Liver (tissue), 9 donors: Measurements from ENCODE around the gene CARMIL3. TPM values are rescaled to one million over a fixed set of nuclear protein-coding genes. Genes with fewer than 3 reads are reported as not detected.

ENCODE experiments used
- DNase-seq: peaks from one replicate; pipeline ENCODE4 v3.0.0-alpha.2; 2017; ENCODE audit warnings: low spot score
- H3K27ac ChIP-seq, 2 donors: one replicate each; pipeline ENCODE4 v1.7.0; 2013; ENCODE audit warnings: inconsistent platforms in 2 of 2, low read length in 2 of 2, control low read depth in 1 of 2, low read depth in 1 of 2, mild to moderate bottlenecking in 1 of 2
- H3K27me3 ChIP-seq, 4 donors: one replicate each; pipeline versions ENCODE4 v1.6.1 to v1.7.0; 2013; ENCODE audit warnings: low read length in 3 of 4, inconsistent platforms in 1 of 4, mild to moderate bottlenecking in 1 of 4, moderate library complexity in 1 of 4; ENCODE audit not compliant: control insufficient read depth in 4 of 4, insufficient read depth in 4 of 4
- H3K36me3 ChIP-seq, 4 donors: one replicate each; pipeline versions ENCODE4 v1.6.1 to v1.7.0; 2013; ENCODE audit warnings: low read length in 3 of 4, mild to moderate bottlenecking in 3 of 4, low read depth in 1 of 4, moderate library complexity in 1 of 4; ENCODE audit not compliant: control insufficient read depth in 4 of 4, insufficient read depth in 3 of 4
- H3K4me1 ChIP-seq, 4 donors: one replicate each; pipeline versions ENCODE4 v1.6.1 to v1.7.0; 2013; ENCODE audit warnings: low read length in 3 of 4, mild to moderate bottlenecking in 3 of 4, moderate library complexity in 1 of 4; ENCODE audit not compliant: control insufficient read depth in 4 of 4, insufficient read depth in 4 of 4
- H3K4me3 ChIP-seq, 3 donors: one replicate each; pipeline versions ENCODE4 v1.6.1 to v1.7.0; 2013; ENCODE audit warnings: low read length in 3 of 3, control low read depth in 1 of 3, low read depth in 1 of 3, mild to moderate bottlenecking in 1 of 3
- H3K9ac ChIP-seq, 2 donors: one replicate each; pipeline ENCODE4 v1.7.0; 2013; ENCODE audit warnings: low read length in 2 of 2, mild to moderate bottlenecking in 2 of 2, moderate library complexity in 2 of 2, control low read depth in 1 of 2, low read depth in 1 of 2
- H3K9me3 ChIP-seq, 4 donors: one replicate each; pipeline versions ENCODE4 v1.6.1 to v1.7.0; 2013; ENCODE audit warnings: low read length in 3 of 4; ENCODE audit not compliant: control insufficient read depth in 4 of 4
- FOXA1 ChIP-seq: IDR thresholded peaks from 2 replicates; pipeline ENCODE4 v1.6.1; 2016; ENCODE audit warnings: antibody characterized with exemption
- FOXA2 ChIP-seq: IDR thresholded peaks from 2 replicates; pipeline ENCODE4 v1.6.1; 2016; ENCODE audit warnings: antibody characterized with exemption
- GABPA ChIP-seq, 2 donors: IDR thresholded peaks in 1 of 2; conservative IDR thresholded peaks in 1 of 2; 2 replicates each; pipeline ENCODE4 v1.6.1; 2016; ENCODE audit warnings: antibody characterized with exemption in 2 of 2, mild to moderate bottlenecking in 1 of 2, moderate library complexity in 1 of 2
- HNF4A ChIP-seq, 2 donors: conservative IDR thresholded peaks; 2 replicates each; pipeline ENCODE4 v1.6.1; 2016; ENCODE audit warnings: antibody characterized with exemption in 2 of 2, mild to moderate bottlenecking in 2 of 2
- JUND ChIP-seq, 2 donors: IDR thresholded peaks; 2 replicates each; pipeline ENCODE4 v1.6.1; 2016; ENCODE audit warnings: antibody characterized with exemption in 2 of 2
- NR2F2 ChIP-seq: IDR thresholded peaks from 2 replicates; pipeline ENCODE4 v1.6.1; 2016; ENCODE audit warnings: antibody characterized with exemption
- RAD21 ChIP-seq, 2 donors: IDR thresholded peaks; 2 replicates each; pipeline ENCODE4 v1.6.1; 2016; ENCODE audit warnings: antibody characterized with exemption in 2 of 2, mild to moderate bottlenecking in 2 of 2
- RXRA ChIP-seq, 2 donors: IDR thresholded peaks; 2 replicates each; pipeline ENCODE4 v1.6.1; 2017 to 2018; ENCODE audit warnings: antibody characterized with exemption in 2 of 2, mild to moderate bottlenecking in 1 of 2
- SP1 ChIP-seq: IDR thresholded peaks from 2 replicates; pipeline ENCODE4 v1.6.1; 2018; ENCODE audit warnings: antibody characterized with exemption, mild to moderate bottlenecking
- TAF1 ChIP-seq: conservative IDR thresholded peaks from 2 replicates; pipeline ENCODE4 v1.6.1; 2016; ENCODE audit warnings: antibody characterized with exemption, mild to moderate bottlenecking
- YY1 ChIP-seq: IDR thresholded peaks from 2 replicates; pipeline ENCODE4 v1.6.1; 2016; ENCODE audit warnings: antibody characterized with exemption, mild to moderate bottlenecking
- WGBS: extraction: QIAGEN DNeasy Blood & Tissue Kit; methylation state at CpG from one replicate; pipeline ENCODE4 v1.1.7; 2013; 5-methylcytosine and 5-hydroxymethylcytosine counted together
- polyA plus RNA-seq, 2 donors: library from polyadenylated mRNA; stranded (reverse) in 1 of 2; unstranded in 1 of 2; fragments of 200-250 nt in 1 of 2; fragments of >200 nt in 1 of 2; fragmentation: Nextera tagmentation in 1 of 2; extraction: Ambion mirVana in 1 of 2; gene quantifications; one replicate each; pipeline versions ENCODE4 v1.2.1 to v1.2.3, GENCODE V29; 2013 to 2015
- total RNA-seq, 2 donors: library from RNA; depleted of rRNA; stranded (reverse); fragments of >200 nt; gene quantifications; one replicate each; pipeline ENCODE4 v1.2.3, GENCODE V29; 2014
- TF ChIP-seq, protein P1 (sequence below): IDR thresholded peaks from 2 replicates; pipeline ENCODE4 v1.6.1; 2016; ENCODE audit warnings: antibody characterized with exemption
- TF ChIP-seq, protein P2 (sequence below): IDR thresholded peaks from 2 replicates; pipeline ENCODE4 v1.6.1; 2016; ENCODE audit warnings: antibody characterized with exemption
- TF ChIP-seq, protein P3 (sequence below): fragments of 150-350 bp; IDR thresholded peaks from 2 replicates; pipeline ENCODE4 v1.5.1; 2017; ENCODE audit warnings: improper control_type of control experiment, low read depth, low read length; ENCODE audit not compliant: missing input control
- TF ChIP-seq, protein P4 (sequence below): IDR thresholded peaks from 2 replicates; pipeline ENCODE4 v1.6.1; 2016; ENCODE audit warnings: antibody characterized with exemption
- donor health status: healthy.
- donor health status: healthy.
- donor health status: healthy.
- donor health status: healthy.
- donor health status: healthy.

CARMIL3 gene
- total and polyA plus RNA-seq, 4 donors, result 0.05 to 0.17 (median 0.17) TPM

DNA sequence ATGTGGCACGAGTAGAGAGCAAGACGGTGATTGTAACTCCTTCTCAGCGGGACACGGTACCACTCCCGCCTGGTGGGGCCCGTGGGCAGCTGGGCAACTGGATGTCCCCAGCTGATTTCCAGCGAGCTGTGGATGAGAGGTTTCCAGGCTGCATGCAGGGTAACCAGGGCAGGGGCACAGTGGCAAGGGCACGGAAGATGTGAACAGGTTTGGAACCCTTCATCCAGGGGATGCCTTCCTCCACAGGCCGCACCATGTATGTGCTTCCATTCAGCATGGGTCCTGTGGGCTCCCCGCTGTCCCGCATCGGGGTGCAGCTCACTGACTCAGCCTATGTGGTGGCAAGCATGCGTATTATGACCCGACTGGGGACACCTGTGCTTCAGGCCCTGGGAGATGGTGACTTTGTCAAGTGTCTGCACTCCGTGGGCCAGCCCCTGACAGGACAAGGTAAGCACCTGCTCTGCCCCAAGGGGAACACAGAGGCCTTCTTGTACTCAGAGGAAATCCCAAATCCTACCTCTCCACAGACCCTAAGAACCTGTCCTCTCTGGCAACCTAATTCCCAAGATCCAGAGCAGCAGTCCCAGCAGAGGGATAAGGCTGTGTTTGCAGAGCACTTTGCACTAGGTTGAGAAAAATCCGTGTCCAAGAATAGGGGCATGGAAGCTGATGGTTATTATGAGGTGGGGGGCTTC lies 46.6 kb downstream of the CARMIL3 start (continued):
- TF ChIP-seq GABPA (IDR thresholded peaks at IDR 0.05 in 1 of 2, conservative IDR thresholded peaks at IDR 0.05 in 1 of 2) (no peak), HNF4A (conservative IDR thresholded peaks at IDR 0.05) (no peak)
- TF ChIP-seq, protein P1, sequence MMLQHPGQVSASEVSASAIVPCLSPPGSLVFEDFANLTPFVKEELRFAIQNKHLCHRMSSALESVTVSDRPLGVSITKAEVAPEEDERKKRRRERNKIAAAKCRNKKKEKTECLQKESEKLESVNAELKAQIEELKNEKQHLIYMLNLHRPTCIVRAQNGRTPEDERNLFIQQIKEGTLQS, result no peak

DNA sequence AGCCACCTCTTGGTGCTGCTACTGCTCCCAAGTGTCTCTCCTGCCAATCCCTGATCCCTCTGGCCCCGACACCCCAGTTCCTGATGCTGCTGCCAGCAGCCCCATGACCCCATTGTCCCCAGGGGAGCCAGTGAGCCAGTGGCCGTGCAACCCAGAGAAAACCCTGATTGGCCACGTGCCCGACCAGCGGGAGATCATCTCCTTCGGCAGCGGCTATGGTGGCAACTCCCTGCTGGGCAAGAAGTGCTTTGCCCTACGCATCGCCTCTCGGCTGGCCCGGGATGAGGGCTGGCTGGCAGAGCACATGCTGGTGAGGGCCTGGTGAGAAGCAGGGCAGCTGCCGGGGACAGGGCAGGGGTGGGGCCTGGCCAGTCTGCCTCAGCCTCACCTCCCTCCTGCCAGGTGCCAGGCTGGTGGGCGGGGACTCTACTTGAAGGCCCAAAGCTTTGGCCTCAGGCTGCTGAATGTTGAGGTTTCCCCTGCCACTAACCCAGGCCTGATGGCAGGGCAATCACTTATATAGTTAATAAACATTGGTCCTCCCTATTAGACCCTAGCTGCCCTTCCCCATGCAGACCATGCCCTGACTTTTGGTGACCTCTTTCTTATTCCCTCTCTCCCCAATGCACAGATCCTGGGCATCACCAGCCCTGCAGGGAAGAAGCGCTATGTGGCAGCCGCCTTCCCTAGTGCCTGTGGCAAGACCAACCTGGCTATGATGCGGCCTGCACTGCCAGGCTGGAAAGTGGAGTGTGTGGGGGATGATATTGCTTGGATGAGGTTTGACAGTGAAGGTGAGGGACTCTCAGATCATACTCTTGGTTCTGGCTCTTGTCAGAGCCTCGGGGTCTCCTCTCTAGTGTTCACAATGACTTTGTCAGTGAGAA lies 47.4 kb downstream of the CARMIL3 start:
- TF ChIP-seq, protein P2, sequence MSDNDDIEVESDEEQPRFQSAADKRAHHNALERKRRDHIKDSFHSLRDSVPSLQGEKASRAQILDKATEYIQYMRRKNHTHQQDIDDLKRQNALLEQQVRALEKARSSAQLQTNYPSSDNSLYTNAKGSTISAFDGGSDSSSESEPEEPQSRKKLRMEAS, result no peak
- TF ChIP-seq RXRA (IDR thresholded peaks at IDR 0.05), result no peak
- no peak for TF ChIP-seq SP1
- TF ChIP-seq RAD21 (IDR thresholded peaks at IDR 0.05), result no peak
- TF ChIP-seq FOXA2, result no peak
- TF ChIP-seq, protein P3, sequence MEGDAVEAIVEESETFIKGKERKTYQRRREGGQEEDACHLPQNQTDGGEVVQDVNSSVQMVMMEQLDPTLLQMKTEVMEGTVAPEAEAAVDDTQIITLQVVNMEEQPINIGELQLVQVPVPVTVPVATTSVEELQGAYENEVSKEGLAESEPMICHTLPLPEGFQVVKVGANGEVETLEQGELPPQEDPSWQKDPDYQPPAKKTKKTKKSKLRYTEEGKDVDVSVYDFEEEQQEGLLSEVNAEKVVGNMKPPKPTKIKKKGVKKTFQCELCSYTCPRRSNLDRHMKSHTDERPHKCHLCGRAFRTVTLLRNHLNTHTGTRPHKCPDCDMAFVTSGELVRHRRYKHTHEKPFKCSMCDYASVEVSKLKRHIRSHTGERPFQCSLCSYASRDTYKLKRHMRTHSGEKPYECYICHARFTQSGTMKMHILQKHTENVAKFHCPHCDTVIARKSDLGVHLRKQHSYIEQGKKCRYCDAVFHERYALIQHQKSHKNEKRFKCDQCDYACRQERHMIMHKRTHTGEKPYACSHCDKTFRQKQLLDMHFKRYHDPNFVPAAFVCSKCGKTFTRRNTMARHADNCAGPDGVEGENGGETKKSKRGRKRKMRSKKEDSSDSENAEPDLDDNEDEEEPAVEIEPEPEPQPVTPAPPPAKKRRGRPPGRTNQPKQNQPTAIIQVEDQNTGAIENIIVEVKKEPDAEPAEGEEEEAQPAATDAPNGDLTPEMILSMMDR, result no peak
- TF ChIP-seq NR2F2, result no peak
- TF ChIP-seq YY1, result no peak
- TF ChIP-seq FOXA1, result no peak
- H3K4me3 ChIP-seq, result no peak overlapping the region
- H3K9ac ChIP-seq, result no peak overlapping the region
- no peak overlapping the region for H3K27ac ChIP-seq
- 61% methylated on average over 17 of the region's 17 CpGs for WGBS
- peaks cover 13 to 36% (median 24%) of the 10 kb centered on the region in 4 donors for H3K36me3 ChIP-seq
- no peak for DNase-seq
- no peaks in the 10 kb centered on the region for H3K9me3 ChIP-seq
- peaks cover 6 to 80% (median 58%) of the 10 kb centered on the region in 4 donors for H3K4me1 ChIP-seq
- H3K27me3 ChIP-seq, result no peaks in the 10 kb centered on the region

DNA sequence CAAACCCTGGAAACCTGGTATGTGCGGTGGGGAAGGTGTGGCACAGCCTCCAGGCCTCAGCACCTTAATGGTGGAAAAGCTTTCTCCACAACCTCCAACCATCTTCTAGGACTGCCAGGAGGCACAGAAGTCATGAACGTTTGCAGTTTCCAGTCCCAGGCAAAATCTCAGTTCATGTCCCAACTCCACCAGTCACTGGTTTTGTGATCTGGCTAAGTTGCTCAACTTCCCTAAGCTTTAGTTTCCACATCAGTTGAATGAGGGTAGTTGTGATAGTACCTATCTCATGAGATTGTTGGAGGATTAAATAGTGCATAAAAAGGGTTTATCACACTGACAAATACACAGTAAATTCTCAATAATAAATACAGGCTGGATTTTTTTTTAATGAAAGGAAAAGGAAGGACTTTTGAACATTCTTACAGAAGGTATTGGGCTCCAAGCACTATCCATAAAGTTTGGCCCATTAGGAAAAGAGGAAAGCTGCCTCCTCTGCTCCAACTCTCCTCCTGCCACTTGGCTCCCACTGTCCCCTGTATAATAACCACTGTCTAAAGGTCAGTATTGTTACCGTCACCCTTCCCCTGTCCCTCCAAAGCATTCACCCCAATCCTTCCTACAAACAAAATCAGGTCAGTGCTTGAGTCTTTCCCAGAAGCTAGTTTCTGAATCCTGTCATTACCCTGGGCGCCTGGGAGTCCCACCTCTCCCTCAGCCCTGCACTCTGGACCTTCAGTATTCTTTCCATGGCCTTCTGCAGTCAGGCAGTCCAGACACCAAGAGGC lies 48.6 kb downstream of the CARMIL3 start:
- H3K9me3 ChIP-seq, result no peaks in the 10 kb centered on the region
- no peak overlapping the region for H3K9ac ChIP-seq
- no peak overlapping the region for H3K4me3 ChIP-seq
- WGBS, result 61% methylated on average over 4 of the region's 4 CpGs
- peaks cover 13 to 38% (median 25%) of the 10 kb centered on the region in 4 donors for H3K36me3 ChIP-seq
- TF ChIP-seq GABPA (IDR thresholded peaks at IDR 0.05 in 1 of 2, conservative IDR thresholded peaks at IDR 0.05 in 1 of 2), result no peak
- no peak for TF ChIP-seq TAF1
- TF ChIP-seq FOXA2, result no peak
- TF ChIP-seq, protein P3, result no peak
- TF ChIP-seq SP1, result no peak
- no peak for TF ChIP-seq FOXA1
- no peak for TF ChIP-seq JUND (IDR thresholded peaks at IDR 0.05)
- no peak for TF ChIP-seq HNF4A (conservative IDR thresholded peaks at IDR 0.05)
- no peak for TF ChIP-seq NR2F2
- TF ChIP-seq, protein P1, result no peak
- TF ChIP-seq, protein P4, sequence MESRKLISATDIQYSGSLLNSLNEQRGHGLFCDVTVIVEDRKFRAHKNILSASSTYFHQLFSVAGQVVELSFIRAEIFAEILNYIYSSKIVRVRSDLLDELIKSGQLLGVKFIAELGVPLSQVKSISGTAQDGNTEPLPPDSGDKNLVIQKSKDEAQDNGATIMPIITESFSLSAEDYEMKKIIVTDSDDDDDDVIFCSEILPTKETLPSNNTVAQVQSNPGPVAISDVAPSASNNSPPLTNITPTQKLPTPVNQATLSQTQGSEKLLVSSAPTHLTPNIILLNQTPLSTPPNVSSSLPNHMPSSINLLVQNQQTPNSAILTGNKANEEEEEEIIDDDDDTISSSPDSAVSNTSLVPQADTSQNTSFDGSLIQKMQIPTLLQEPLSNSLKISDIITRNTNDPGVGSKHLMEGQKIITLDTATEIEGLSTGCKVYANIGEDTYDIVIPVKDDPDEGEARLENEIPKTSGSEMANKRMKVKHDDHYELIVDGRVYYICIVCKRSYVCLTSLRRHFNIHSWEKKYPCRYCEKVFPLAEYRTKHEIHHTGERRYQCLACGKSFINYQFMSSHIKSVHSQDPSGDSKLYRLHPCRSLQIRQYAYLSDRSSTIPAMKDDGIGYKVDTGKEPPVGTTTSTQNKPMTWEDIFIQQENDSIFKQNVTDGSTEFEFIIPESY, result no peak
- no peak for TF ChIP-seq YY1
- no peak for TF ChIP-seq RXRA (IDR thresholded peaks at IDR 0.05)
- peak overlapping the region in 1 of 2 donors; percentile 5 for H3K27ac ChIP-seq
- no peaks in the 10 kb centered on the region for H3K27me3 ChIP-seq
- DNase-seq, result no peak
- H3K4me1 ChIP-seq, result peaks cover 6 to 86% (median 64%) of the 10 kb centered on the region in 4 donors
